RWPE2 (cell line): ENCODE measurements around the gene SYNM.

Experiments used
- ATAC-seq: fragments of 200-7000 bp; cut with Tn5 transposase; 3 replicates; pipeline ENCODE4 v1.9.1; 2021; ENCODE audit warnings: low read depth
- DNase-seq: peaks from one replicate; pipeline ENCODE4 v3.0.0-alpha.2; 2020; ENCODE audit warnings: low spot score
- H3K27ac ChIP-seq: fragments of 450-650 bp; 2 replicates; pipeline ENCODE4 v1.5.1; 2017; ENCODE audit warnings: mild to moderate bottlenecking; ENCODE audit not compliant: poor library complexity, severe bottlenecking
- H3K27me3 ChIP-seq: fragments of 250-450 bp; sonication (Bioruptor Pico); 2 replicates; pipeline ENCODE4 v1.5.1; 2021; ENCODE audit warnings: mild to moderate bottlenecking, moderate library complexity; ENCODE audit not compliant: insufficient read depth, poor library complexity, severe bottlenecking
- H3K36me3 ChIP-seq: fragments of 250-450 bp; sonication (Bioruptor Pico); 2 replicates; pipeline ENCODE4 v1.5.1; 2020; ENCODE audit warnings: low read depth, mild to moderate bottlenecking, moderate library complexity
- H3K4me1 ChIP-seq: fragments of 250-450 bp; sonication (Bioruptor Pico); 2 replicates; pipeline ENCODE4 v1.5.1; 2021; ENCODE audit warnings: mild to moderate bottlenecking, moderate library complexity; ENCODE audit not compliant: insufficient read depth, poor library complexity, severe bottlenecking
- H3K4me3 ChIP-seq: fragments of 250-450 bp; sonication (Bioruptor Pico); 2 replicates; pipeline ENCODE4 v1.5.1; 2021; ENCODE audit warnings: mild to moderate bottlenecking, moderate library complexity; ENCODE audit not compliant: severe bottlenecking
- H3K9me3 ChIP-seq: fragments of 250-450 bp; sonication (Bioruptor Pico); 2 replicates; pipeline ENCODE4 v1.5.1; 2021; ENCODE audit warnings: mild to moderate bottlenecking, moderate library complexity; ENCODE audit not compliant: severe bottlenecking
- CTCF ChIP-seq: fragments of 450-650 bp; IDR thresholded peaks from one replicate; pipeline ENCODE4 v1.5.1; 2017; ENCODE audit warnings: mild to moderate bottlenecking, moderate library complexity; ENCODE audit not compliant: poor library complexity, severe bottlenecking

SYNM gene

DNA sequence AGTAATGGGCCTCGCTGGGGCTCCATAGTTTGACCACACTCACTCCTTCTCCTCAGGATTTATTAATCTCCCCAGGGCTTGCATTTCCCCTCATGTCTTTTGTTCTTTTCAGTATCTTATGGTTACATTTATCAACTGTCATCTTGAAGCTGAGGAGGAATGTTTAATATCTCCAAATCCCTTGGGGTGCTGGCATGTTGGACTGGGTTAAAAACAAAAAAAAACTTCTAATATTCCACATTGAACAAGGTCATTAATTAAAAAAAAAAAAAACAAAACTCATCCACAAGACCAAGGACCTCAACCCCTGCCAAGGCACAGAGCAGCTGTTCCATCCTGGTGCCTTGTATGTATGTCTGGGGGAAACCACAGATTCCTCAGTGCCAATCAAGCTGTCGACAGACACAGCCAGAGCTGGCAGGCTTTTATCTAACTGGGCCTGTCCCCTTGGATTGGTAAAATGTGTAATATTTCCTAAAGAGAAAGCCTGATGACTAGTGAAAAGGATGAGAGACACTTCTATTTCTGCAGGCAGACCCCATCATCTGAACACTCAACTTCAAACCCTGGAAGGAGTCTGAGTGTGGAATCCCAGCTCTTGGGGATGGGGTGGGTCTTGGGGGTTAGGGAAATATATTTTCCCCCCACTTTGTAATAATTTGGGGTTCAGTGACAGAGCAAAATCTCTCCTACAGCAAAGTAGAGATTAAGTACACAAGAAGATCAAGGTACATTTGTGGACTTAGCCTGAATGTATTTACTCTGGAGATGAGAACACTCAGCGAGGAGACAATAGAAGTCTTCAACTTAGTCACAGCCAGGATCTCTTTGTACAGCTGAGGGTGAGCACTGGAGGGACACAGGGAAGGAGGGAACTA, 75.4 kb downstream of the SYNM start:
- no peak for TF ChIP-seq CTCF
- no peaks in the 10 kb centered on the region for H3K9me3 ChIP-seq
- H3K4me3 ChIP-seq = no peak overlapping the region
- no peak for DNase-seq
- no peak for ATAC-seq
- no peak overlapping the region for H3K27ac ChIP-seq
- H3K27me3 ChIP-seq = no peaks in the 10 kb centered on the region
- H3K4me1 ChIP-seq = peaks cover 3% of the 10 kb centered on the region
- H3K36me3 ChIP-seq = peaks cover 8% of the 10 kb centered on the region

DNA sequence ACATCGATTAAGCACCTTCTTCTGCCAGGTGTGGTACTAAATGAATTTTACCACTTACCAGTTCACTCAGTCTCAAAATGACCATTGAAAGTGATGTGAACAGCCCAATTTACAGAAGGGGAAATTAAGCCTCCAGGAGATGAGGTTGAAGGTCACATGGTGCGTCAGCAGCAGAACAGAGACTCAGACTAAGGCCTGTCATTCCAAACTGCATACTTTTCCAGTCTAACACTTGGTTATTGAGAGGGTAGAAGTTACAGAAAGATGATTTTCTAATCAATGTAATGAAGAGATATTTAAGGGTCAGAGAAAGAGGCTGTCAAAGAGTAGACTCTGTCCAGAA, 76.1 kb downstream of the SYNM start:
- no peak for TF ChIP-seq CTCF
- H3K4me3 ChIP-seq = no peak overlapping the region
- H3K9me3 ChIP-seq = no peaks in the 10 kb centered on the region
- no peak overlapping the region for H3K27ac ChIP-seq
- H3K27me3 ChIP-seq = no peaks in the 10 kb centered on the region
- peaks cover 14% of the 10 kb centered on the region for H3K36me3 ChIP-seq
- H3K4me1 ChIP-seq = peaks cover 3% of the 10 kb centered on the region
- ATAC-seq (no peak; the same call in 2 of the 3 replicates), DNase-seq (no peak)

- Histone ChIP-seq H3K4me1 (peaks cover 3% of the 10 kb centered on the region), H3K4me3 (no peak overlapping the region), H3K27me3 (no peaks in the 10 kb centered on the region), H3K9me3 (no peaks in the 10 kb centered on the region), H3K36me3 (peaks cover 21% of the 10 kb centered on the region), H3K27ac (no peak overlapping the region)
- no peak for TF ChIP-seq CTCF
- DNase-seq (no peak), ATAC-seq (no peak)
Measured at GRCh38 chr15:99181545-99181971, 76.7 kb downstream of the SYNM start.

GRCh38 chr15:99182791-99183190, 77.9 kb downstream of the SYNM start:
- DNase-seq = no peak
- Histone ChIP-seq H3K9me3 (no peaks in the 10 kb centered on the region), H3K36me3 (peaks cover 26% of the 10 kb centered on the region), H3K27me3 (no peaks in the 10 kb centered on the region), H3K4me3 (no peak overlapping the region), H3K4me1 (no peaks in the 10 kb centered on the region), H3K27ac (no peak overlapping the region)
- no peak for ATAC-seq
- no peak for TF ChIP-seq CTCF
